Caco-2 (cell line): ENCODE data around the gene BPIFA1. TPM values are rescaled to one million over a fixed set of nuclear protein-coding genes. Genes with fewer than 3 reads are reported as not detected.

ENCODE experiments used
- BruUV-seq: library from RNA; stranded (reverse); fragments of 400-500 nt; replicated peaks from 2 replicates; lab custom pipeline; 2021; lab: Mats Ljungman, UMichigan
- CTCF ChIA-PET: fragments of 300-600 bp; sonication (Branson Sonifier 250); formaldehyde crosslinking; loops from one replicate; lab custom pipeline; 2022; ENCODE audit warnings: antibody characterized with exemption; lab: Charles Lee
- POLR2A ChIA-PET: fragments of 300-600 bp; sonication (Branson Sonifier 250); formaldehyde crosslinking; loops from one replicate; lab custom pipeline; 2022; ENCODE audit warnings: antibody characterized with exemption; lab: Charles Lee
- DNase-seq, 2 experiments: peaks; one replicate each; pipeline versions ENCODE4 v3.0.0 to v3.0.0-alpha.2; 2020 to 2022
- H3K27me3 ChIP-seq: replicated peaks from 2 replicates; pipeline ENCODE4 v1.6.0; 2011; ENCODE audit warnings: low read length; ENCODE audit not compliant: control insufficient read depth, insufficient read depth
- H3K36me3 ChIP-seq: 2 replicates; pipeline ENCODE4 v1.5.1; 2011; ENCODE audit warnings: low read length; ENCODE audit not compliant: control insufficient read depth, insufficient read depth
- H3K4me1 ChIP-seq: fragments of 250-450 bp; sonication (Bioruptor Pico); 2 replicates; pipeline ENCODE4 v1.5.1; 2020; ENCODE audit warnings: mild to moderate bottlenecking
- H3K4me3 ChIP-seq: 2 replicates; pipeline ENCODE4 v1.5.1; 2011; ENCODE audit warnings: low read depth, mild to moderate bottlenecking, control low read depth, low read length
- H3K9me3 ChIP-seq: fragments of 250-450 bp; sonication (Bioruptor Pico); 2 replicates; pipeline ENCODE4 v1.5.1; 2020; ENCODE audit warnings: mild to moderate bottlenecking, moderate library complexity
- H3K27ac Mint-ChIP-seq: one replicate; pipeline ENCODE4 v1.8.0; 2022; ENCODE audit warnings: mixed read lengths; ENCODE audit not compliant: unreplicated experiment
- H3K27me3 Mint-ChIP-seq: one replicate; pipeline ENCODE4 v1.8.0; 2022; ENCODE audit warnings: mixed read lengths; ENCODE audit not compliant: insufficient read depth, unreplicated experiment
- H3K36me3 Mint-ChIP-seq: one replicate; pipeline ENCODE4 v1.8.0; 2022; ENCODE audit warnings: mild to moderate bottlenecking, mixed read lengths; ENCODE audit not compliant: insufficient read depth, unreplicated experiment
- H3K4me1 Mint-ChIP-seq: one replicate; pipeline ENCODE4 v1.8.0; 2022; ENCODE audit warnings: low read depth, mixed read lengths; ENCODE audit not compliant: unreplicated experiment
- H3K4me3 Mint-ChIP-seq: one replicate; pipeline ENCODE4 v1.8.0; 2022; ENCODE audit warnings: mild to moderate bottlenecking, moderate library complexity, mixed read lengths; ENCODE audit not compliant: unreplicated experiment
- H3K9me3 Mint-ChIP-seq: one replicate; pipeline ENCODE4 v1.8.0; 2022; ENCODE audit warnings: mixed read lengths; ENCODE audit not compliant: unreplicated experiment
- CTCF ChIP-seq, 2 experiments: fragments of 200-600 bp in 1 of 2; IDR thresholded peaks; 1 replicate in 1 of 2; 2 replicates in 1 of 2; pipeline versions ENCODE4 v1.5.1 to v1.8.0; 2011 to 2022; ENCODE audit warnings: antibody characterized with exemption in 1 of 2, control low read depth in 1 of 2, inconsistent platforms in 1 of 2, low read depth in 1 of 2, low read length in 1 of 2, mild to moderate bottlenecking in 1 of 2, moderate library complexity in 1 of 2; ENCODE audit not compliant: insufficient read depth in 1 of 2, severe bottlenecking in 1 of 2, unreplicated experiment in 1 of 2
- intact Hi-C: fragments of 100-400 bp; cut with micrococcal nuclease; formaldehyde crosslinking; loops from one replicate; pipeline ENCODE4 v1.10.0; 2022; ENCODE audit not compliant: unreplicated experiment
- total RNA-seq: library from RNA; stranded (reverse); gene quantifications from 2 replicates; pipeline ENCODE4 v1.2.3, GENCODE V29; 2022

Gene BPIFA1
- total RNA-seq, 1 experiment from 2014 or later = not detected

GRCh38 chr20:33239418-33239817 is 3.6 kb downstream of the BPIFA1 start:
- Histone ChIP-seq H3K9me3 (no peaks in the 10 kb centered on the region), H3K4me1 (no peaks in the 10 kb centered on the region), H3K27me3 (peaks cover 2% of the 10 kb centered on the region; the same call in 1 of the 2 replicates), H3K36me3 (no peaks in the 10 kb centered on the region), H3K4me3 (no peak overlapping the region)
- H3K27ac Mint-ChIP-seq = no peak overlapping the region
- ChIA-PET POLR2A (no interaction called here), CTCF (no interaction called here)
- peaks cover 29% of the 10 kb centered on the region for H3K27me3 Mint-ChIP-seq
- no peaks in the 10 kb centered on the region for H3K9me3 Mint-ChIP-seq
- H3K4me1 Mint-ChIP-seq = no peaks in the 10 kb centered on the region
- intact Hi-C loops = no loop called here
- TF ChIP-seq CTCF (IDR thresholded peaks at IDR 0.05; ENCODE audit: insufficient read depth in 1 of 2, low read depth in 1 of 2, low read length in 1 of 2, severe bottlenecking in 1 of 2, unreplicated experiment in 1 of 2) = no peak
- no peak overlapping the region for H3K4me3 Mint-ChIP-seq
- no peaks in the 10 kb centered on the region for H3K36me3 Mint-ChIP-seq
- no TSS peak for BruUV-seq
- DNase-seq = no peak

- H3K27me3 ChIP-seq = 0 out of 2 replicates have a peak, but pooled peaks cover 2% of the 10 kb centered on the region
- no peaks in the 10 kb centered on the region for H3K36me3 Mint-ChIP-seq
- H3K4me3 Mint-ChIP-seq = no peak overlapping the region
- TF ChIP-seq CTCF (IDR thresholded peaks at IDR 0.05; ENCODE audit: insufficient read depth in 1 of 2, low read depth in 1 of 2, low read length in 1 of 2, severe bottlenecking in 1 of 2, unreplicated experiment in 1 of 2) = no peak
- no peaks in the 10 kb centered on the region for H3K9me3 ChIP-seq
- peaks cover 33% of the 10 kb centered on the region for H3K27me3 Mint-ChIP-seq
- peak in 1 of 2 experiments; percentile 27 for DNase-seq
- intact Hi-C loops = no loop called here
- no peaks in the 10 kb centered on the region for H3K36me3 ChIP-seq
- no peaks in the 10 kb centered on the region for H3K4me1 Mint-ChIP-seq
- ChIA-PET POLR2A (no interaction called here), CTCF (interaction anchor here (1.0 kb wide), 1 partner anchor 8 kb away, joined by 3 read pairs; no protein-coding TSS in a partner anchor)
- no peaks in the 10 kb centered on the region for H3K4me1 ChIP-seq
- no peak overlapping the region for H3K4me3 ChIP-seq
- no TSS peak for BruUV-seq
- H3K27ac Mint-ChIP-seq = no peak overlapping the region
- no peaks in the 10 kb centered on the region for H3K9me3 Mint-ChIP-seq
These were observed 4.4 kb downstream of the BPIFA1 start for GRCh38 chr20:33239979-33240736.

GRCh38 chr20:33240923-33241322 is 5.1 kb downstream of the BPIFA1 start:
- H3K36me3 ChIP-seq = no peaks in the 10 kb centered on the region
- 0 out of 2 replicates have a peak, but pooled peaks cover 2% of the 10 kb centered on the region for H3K27me3 ChIP-seq
- H3K4me3 ChIP-seq = no peak overlapping the region
- no TSS peak for BruUV-seq
- intact Hi-C loops = no loop called here
- POLR2A ChIA-PET = no interaction called here
- Mint-ChIP-seq H3K4me3 (no peak overlapping the region), H3K4me1 (no peaks in the 10 kb centered on the region), H3K27me3 (peaks cover 34% of the 10 kb centered on the region), H3K36me3 (no peaks in the 10 kb centered on the region), H3K27ac (no peak overlapping the region), H3K9me3 (no peaks in the 10 kb centered on the region)
- no peaks in the 10 kb centered on the region for H3K9me3 ChIP-seq
- no peak for TF ChIP-seq CTCF (IDR thresholded peaks at IDR 0.05; ENCODE audit: insufficient read depth in 1 of 2, low read depth in 1 of 2, low read length in 1 of 2, severe bottlenecking in 1 of 2, unreplicated experiment in 1 of 2)
- H3K4me1 ChIP-seq = no peaks in the 10 kb centered on the region
- no peak for DNase-seq
- CTCF ChIA-PET = interaction anchor here (1.0 kb wide), 1 partner anchor 9 kb away, joined by 3 read pairs; no protein-coding TSS in a partner anchor
